ENCODE results near the gene SLC26A11.

Gene SLC26A11

GRCh38 chr17:80176757-80177156 is 43.5 kb upstream of the SLC26A11 start:
- no peak for ATAC-seq
- TF ChIP-seq RARB (CRISPR knock-in tag; IDR thresholded peaks at IDR 0.05) (no peak), ZFP3 (CRISPR knock-in tag; IDR thresholded peaks at IDR 0.05) (no peak), ZNF70 (CRISPR knock-in tag; IDR thresholded peaks at IDR 0.05) (no peak), TOX (CRISPR knock-in tag; IDR thresholded peaks at IDR 0.05; ENCODE audit: borderline replicate concordance) (no peak), ZNF565 (CRISPR knock-in tag; conservative IDR thresholded peaks at IDR 0.05; ENCODE audit: low read depth) (no peak), BACH2 (CRISPR knock-in tag; IDR thresholded peaks at IDR 0.05; ENCODE audit: borderline replicate concordance) (no peak), TCF4 (CRISPR knock-in tag; IDR thresholded peaks at IDR 0.05; ENCODE audit: borderline replicate concordance) (no peak), CSRNP3 (CRISPR knock-in tag; IDR thresholded peaks at IDR 0.05) (no peak), ZFP30 (CRISPR knock-in tag; IDR thresholded peaks at IDR 0.05) (no peak), CREB5 (CRISPR knock-in tag; IDR thresholded peaks at IDR 0.05; ENCODE audit: low read depth) (no peak), GLIS3 (CRISPR knock-in tag; IDR thresholded peaks at IDR 0.05) (no peak), SNAI2 (CRISPR knock-in tag; IDR thresholded peaks at IDR 0.05) (no peak), PPARA (CRISPR knock-in tag; IDR thresholded peaks at IDR 0.05; ENCODE audit: borderline replicate concordance) (no peak), ZC3H10 (CRISPR knock-in tag; IDR thresholded peaks at IDR 0.05) (no peak), ZNF8 (CRISPR knock-in tag; IDR thresholded peaks at IDR 0.05) (no peak), CSDC2 (CRISPR knock-in tag; IDR thresholded peaks at IDR 0.05) (no peak)

- TF ChIP-seq RARB (CRISPR knock-in tag; IDR thresholded peaks at IDR 0.05) (no peak), ARNTL (CRISPR knock-in tag; IDR thresholded peaks at IDR 0.05; ENCODE audit: borderline replicate concordance, low read depth) (no peak), TOX (CRISPR knock-in tag; IDR thresholded peaks at IDR 0.05; ENCODE audit: borderline replicate concordance) (no peak), SNAI2 (CRISPR knock-in tag; IDR thresholded peaks at IDR 0.05) (no peak), PATZ1 (CRISPR knock-in tag; IDR thresholded peaks at IDR 0.05; ENCODE audit: borderline replicate concordance) (no peak), ZFP3 (CRISPR knock-in tag; IDR thresholded peaks at IDR 0.05) (no peak), CREB5 (CRISPR knock-in tag; IDR thresholded peaks at IDR 0.05; ENCODE audit: low read depth) (no peak), POU6F1 (CRISPR knock-in tag; IDR thresholded peaks at IDR 0.05; ENCODE audit: borderline replicate concordance, low read depth) (no peak), OSR1 (CRISPR knock-in tag; IDR thresholded peaks at IDR 0.05) (no peak), ZNF565 (CRISPR knock-in tag; conservative IDR thresholded peaks at IDR 0.05; ENCODE audit: low read depth) (no peak), ZNF8 (CRISPR knock-in tag; IDR thresholded peaks at IDR 0.05) (no peak), ZNF70 (CRISPR knock-in tag; IDR thresholded peaks at IDR 0.05) (no peak)
- ATAC-seq: no peak
Measured at GRCh38 chr17:80177986-80178595, 42.1 kb upstream of the SLC26A11 start.

GRCh38 chr17:80180192-80180591 is 40.0 kb upstream of the SLC26A11 start:
- no peak for ATAC-seq

More at GRCh38 chr17:80180192-80180591, 40.0 kb upstream of the SLC26A11 start:
- TF ChIP-seq POU6F1 (CRISPR knock-in tag; IDR thresholded peaks at IDR 0.05; ENCODE audit: borderline replicate concordance, low read depth): no peak
- no peak for TF ChIP-seq ZNF70 (CRISPR knock-in tag; IDR thresholded peaks at IDR 0.05)
- TF ChIP-seq TCF4 (CRISPR knock-in tag; IDR thresholded peaks at IDR 0.05; ENCODE audit: borderline replicate concordance): no peak
- no peak for TF ChIP-seq ARNTL (CRISPR knock-in tag; IDR thresholded peaks at IDR 0.05; ENCODE audit: borderline replicate concordance, low read depth)
- TF ChIP-seq TSHZ2 (CRISPR knock-in tag; IDR thresholded peaks at IDR 0.05): no peak
- no peak for TF ChIP-seq TOX (CRISPR knock-in tag; IDR thresholded peaks at IDR 0.05; ENCODE audit: borderline replicate concordance)
- TF ChIP-seq ESRRG (CRISPR knock-in tag; IDR thresholded peaks at IDR 0.05): no peak
- TF ChIP-seq RARB (CRISPR knock-in tag; IDR thresholded peaks at IDR 0.05): no peak
- no peak for TF ChIP-seq CREB5 (CRISPR knock-in tag; IDR thresholded peaks at IDR 0.05; ENCODE audit: low read depth)
- no peak for TF ChIP-seq OSR1 (CRISPR knock-in tag; IDR thresholded peaks at IDR 0.05)
- TF ChIP-seq CSDC2 (CRISPR knock-in tag; IDR thresholded peaks at IDR 0.05): no peak
- no peak for TF ChIP-seq BACH2 (CRISPR knock-in tag; IDR thresholded peaks at IDR 0.05; ENCODE audit: borderline replicate concordance)
- no peak for TF ChIP-seq ZFP3 (CRISPR knock-in tag; IDR thresholded peaks at IDR 0.05)
- no peak for TF ChIP-seq ZC3H10 (CRISPR knock-in tag; IDR thresholded peaks at IDR 0.05)
